ENCODE results near the gene FAM209B. TPM values are rescaled to one million over a fixed set of nuclear protein-coding genes. Genes with fewer than 3 reads are reported as not detected.
"Not testable (repeated sequence)": the region's sequence is repeated elsewhere in the genome, so short reads cannot be mapped to it uniquely, and the experiment has no call there.

FAM209B gene, protein sequence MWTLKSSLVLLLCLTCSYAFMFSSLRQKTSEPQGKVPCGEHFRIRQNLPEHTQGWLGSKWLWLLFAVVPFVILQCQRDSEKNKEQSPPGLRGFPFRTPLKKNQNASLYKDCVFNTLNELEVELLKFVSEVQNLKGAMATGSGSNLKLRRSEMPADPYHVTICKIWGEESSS
- total RNA-seq: not detected

DNA sequence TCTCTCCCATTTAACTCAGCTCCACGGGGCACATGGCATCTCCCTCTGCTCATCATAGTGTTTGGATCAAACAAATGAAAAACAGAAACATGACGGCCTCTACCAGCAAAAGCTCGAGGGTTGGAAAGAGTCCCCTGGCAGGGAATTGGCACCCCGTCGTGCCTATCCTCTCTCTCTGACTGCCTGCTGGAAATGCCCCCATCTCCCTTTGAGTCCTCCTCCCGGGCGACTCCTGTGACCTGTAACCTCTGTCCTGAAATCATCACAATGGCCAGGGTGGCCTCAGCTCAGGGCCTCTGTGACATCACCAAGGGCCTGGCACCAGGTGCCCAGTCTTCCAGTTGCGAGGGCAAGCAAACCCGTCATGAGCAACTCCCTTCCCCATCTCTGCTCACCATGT, at the start of gene FAM209B:
Gene FAM209B (plus strand): TSS at position 301 of the 400 bp plus-strand sequence. CDS start 96 bp downstream, at position 397.
- not testable (repeated sequence) for DNase-seq

DNA sequence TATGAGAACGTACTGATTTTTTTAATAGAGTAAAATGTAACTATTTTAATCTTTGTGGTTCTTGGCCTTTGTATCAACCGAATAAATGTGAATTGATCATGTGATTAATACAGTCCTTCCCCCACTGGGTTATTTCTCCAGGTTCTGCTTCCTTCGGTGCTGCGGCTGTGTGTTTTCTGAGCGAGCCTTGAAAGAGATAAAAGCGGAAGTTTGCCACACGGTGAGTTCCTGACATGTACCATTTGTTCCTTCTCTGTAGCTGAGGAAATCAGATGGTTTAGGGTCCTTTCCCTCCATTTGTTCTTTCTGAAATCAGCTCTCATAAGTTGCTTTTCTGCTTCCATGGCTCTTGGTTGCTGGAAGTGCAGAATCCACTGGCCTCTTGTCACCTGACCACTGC, 49.1 kb upstream of the FAM209B start:
- no peak for DNase-seq

DNA sequence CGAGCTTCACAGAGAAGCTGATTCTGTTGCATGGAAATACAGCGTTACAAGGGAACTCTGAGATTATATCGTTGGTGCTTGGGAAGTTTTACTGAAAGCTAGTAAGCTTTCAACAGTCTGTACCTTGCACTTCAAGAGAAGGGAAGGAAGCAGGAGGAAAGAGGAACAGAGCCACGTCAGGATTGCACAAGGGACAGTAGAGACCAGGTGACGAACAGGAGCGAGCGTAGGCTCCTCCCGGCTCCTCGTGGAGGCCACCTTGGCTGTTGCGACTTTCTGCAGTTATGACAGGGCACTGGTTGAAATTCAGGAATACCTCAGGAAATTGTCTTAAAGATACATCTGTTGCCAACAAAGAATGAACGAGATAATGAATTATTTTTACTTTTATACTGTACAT, 45.8 kb upstream of the FAM209B start:
- DNase-seq: no peak

DNA sequence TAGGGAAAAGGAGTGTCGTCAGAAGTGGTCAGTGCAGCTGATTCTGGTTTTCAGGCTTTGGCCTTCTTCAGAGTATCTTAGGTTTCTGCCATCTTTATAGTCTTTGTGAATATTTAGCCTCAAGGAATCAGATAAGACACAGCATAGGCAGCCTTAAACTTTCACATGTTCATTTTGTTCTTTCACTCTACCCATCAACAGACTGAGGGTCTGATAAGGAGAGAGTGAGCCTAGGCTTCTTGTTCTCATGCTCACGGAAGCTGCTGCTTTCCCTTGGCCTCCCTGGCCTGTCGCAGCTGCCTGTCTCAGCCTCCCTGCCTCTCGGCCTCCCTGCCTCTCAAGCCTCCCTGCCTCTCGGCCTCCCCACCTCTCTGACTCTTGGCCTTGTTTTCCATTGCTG, 44.5 kb upstream of the FAM209B start:
- DNase-seq: no peak

DNA sequence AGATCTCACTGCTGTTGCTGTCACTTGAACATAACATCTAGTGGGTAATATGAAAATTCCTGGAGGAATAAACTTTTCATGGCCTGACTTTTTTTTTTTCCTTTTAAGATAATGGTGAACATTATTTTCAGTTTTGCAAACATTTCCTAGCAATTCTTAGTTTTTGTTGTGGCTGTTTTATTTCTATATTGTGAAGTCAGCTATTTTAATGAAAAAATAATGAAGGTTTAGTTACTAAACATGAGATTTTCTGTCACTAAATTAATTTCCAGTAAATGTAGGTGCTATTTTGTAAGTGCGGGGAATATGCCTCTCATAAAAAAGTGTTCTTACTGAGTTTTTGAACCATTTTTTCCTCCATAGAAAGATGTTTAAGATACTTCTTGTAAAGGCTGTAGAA, 31.9 kb upstream of the FAM209B start:
- no peak for DNase-seq

DNA sequence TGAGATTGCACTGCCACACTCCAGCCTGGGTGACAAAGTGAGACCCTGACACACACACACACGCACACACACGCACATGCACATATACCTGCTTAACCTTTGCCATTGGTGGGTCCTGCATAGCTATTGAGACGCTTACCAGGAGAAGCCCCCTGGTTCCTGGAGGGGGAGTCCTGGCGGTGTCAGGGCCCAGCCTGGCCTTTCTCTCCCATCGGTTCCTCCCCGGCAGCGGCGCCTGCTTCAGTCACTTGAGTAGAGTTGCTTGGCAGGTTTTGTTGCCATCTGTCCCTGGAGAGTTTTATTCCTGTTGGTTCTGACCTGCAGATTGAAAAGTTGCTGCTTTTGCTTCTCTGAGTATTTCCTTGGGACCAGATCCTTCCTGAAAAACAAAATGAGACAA, 29.1 kb upstream of the FAM209B start:
- DNase-seq: no peak

DNA sequence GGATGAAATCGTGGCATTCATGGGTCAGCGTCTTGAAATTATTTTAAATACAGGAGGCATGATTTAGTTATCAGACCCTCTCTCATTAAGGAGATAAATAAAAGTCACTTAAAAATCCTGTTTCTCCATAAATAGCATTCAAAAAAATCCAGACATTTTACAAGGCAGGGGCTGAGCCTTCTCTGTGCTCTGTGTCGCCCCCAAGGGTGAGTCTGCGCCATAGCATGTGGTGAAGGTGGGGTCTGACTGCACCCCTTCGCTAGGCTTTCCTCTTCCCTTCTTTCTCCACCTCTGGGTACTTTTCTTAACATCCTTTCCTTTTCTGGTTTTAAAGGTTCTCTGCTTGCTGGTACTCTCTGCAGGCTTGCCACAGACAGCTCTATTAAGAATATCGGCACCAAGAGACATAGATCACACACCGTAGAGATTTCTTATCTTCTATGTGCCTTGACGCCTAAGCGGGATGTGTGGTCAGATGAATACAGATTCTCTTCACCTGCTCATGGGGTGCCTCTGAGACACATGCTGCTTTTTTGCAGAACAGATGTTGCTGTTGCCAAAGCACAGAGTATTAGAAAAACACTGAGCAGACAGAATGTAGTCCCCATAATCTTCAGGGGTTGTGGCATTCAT, 28.6 kb upstream of the FAM209B start:
- no peak for DNase-seq

DNA sequence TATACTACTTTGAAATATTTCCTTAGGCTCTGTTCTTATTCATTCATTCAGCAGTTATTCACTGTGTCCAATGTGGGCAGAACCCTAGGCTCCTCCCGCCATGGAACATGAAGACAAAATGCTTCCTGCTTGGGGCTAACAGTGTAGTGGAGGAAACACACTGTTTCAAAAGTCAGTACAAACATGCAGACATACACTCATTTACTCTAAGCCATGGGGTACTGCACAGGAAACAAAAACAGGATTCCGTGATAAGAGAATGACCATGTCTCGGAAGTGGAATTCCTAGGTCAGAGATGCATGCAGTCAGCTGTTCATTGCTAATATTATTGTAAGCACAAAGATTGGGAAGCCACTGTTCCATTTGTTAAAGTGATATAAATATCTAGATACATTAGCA, 26.9 kb upstream of the FAM209B start:
- DNase-seq: no peak

DNA sequence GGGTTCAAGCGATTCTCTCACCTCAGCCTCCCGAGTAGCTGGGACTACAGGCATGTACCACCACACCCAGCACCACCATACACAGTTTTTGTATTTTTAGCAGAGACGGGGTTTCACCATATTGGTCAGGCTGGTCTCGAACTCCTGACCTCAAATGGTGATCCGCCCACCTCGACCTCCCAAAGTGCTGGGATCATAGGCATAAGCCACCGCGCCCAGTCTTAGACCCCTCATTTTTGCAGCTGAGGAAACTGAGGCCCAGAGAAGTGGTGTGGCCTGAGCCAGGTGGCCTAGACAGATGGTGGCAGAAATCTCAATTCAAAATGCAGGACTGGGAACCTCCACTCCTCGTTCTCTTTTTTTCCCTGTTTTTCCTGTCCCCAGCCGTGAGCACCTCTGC, 21.1 kb upstream of the FAM209B start:
- DNase-seq: no peak

DNA sequence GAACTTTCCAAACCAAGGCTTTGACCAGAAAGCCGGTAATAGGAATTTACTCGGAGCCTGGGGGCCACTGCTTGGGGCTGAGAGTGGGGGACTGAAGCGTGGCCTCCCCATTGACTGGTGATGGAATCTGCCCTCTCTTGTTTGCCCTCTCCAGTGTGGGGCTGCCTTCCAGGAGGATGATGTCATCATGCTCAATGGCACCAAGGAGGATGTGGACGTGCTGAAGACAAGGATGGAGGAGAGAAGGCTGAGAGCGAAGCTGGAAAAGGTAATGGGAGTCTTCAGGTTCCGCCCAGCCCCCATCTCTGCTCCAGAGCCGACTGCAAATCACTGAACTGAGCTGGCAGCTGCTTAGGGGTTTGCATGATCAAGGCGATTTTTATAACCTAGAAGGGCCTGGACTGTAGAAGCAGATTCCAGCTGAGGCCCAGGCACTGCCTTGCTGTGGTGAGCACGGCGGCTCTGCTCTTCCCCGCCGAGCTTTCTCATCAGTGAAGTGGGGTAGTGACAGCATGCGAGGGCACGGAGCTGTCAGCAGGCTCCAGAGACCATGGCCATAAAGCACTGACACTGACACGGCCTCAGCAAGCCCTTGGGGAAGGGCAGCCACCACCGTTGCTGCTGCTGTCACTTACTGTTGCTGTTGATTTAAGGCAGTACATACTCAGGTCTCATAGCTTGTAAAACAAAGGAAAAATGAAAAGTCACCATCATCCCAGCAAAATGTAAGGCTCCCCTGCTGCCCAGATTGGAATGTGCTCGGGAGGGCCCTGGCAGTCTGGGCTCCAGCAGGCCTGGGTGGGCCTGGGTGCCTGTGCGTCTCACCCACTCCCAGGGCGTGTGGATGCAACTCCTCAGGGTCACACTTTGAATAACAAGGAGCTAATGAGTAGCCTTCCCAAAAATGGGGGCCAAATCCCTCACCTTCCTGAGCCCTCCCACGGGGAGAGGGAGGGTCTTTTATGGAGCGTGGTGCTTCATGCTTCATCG, 19.6 kb upstream of the FAM209B start:
- no peak for DNase-seq

DNA sequence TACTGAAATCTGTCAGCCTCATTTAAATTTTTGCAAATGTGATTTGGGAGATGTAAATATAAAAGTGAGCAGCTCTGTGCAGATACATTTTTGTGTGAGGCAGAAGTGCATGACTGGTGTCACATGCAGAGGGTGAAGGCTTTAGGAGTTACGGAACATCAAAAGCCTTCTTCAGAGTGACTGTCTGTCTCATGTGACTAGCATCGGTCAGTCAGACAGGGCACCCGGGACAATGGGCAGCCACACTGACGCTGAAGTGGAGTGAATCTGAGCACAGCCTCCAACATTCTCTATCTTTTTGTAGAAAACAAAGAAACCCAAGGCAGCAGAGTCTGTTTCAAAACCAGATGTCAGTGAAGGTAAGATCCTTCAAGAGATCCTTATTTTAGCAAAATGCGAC, 16.4 kb upstream of the FAM209B start:
- DNase-seq: no peak

DNA sequence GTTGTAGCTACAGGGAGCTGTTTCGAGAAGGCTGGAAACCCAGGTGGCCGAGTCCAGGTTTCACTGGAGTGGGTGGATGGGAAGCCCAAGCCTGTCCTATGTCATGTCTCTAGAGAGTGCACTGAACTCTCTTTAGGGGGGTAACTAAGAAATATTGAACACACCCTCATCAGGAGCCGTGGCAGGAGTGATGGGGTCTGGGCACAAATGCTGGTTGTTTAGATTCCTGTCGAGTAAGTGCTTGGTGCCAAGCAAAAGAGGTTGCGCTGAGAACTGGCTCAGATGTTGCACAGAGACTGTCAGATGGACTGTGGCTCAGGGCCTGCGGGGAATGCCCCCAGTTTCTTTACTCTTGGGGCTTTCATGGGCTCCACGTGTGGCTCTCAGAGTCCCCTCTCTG, 15.8 kb upstream of the FAM209B start:
- no peak for DNase-seq

DNA sequence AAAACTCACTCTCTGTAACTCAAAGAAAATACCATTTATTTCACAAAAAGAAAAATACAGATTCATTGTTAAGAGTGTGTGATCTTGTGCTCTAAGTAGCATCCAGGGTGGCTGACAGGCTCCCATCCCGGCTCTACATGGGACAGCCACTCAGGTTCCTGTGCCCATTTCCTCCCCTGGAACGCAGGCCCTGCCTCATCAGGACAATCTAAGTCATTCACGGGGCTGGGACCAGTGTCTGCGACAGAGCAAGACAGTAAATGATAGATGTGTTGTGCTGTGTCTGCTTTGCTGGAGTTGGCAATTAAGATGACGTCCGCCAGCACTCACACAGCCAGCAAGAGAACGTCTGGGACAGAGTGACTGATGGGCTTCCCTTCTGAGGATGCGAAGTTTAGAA, 15.4 kb upstream of the FAM209B start:
- no peak for DNase-seq

DNA sequence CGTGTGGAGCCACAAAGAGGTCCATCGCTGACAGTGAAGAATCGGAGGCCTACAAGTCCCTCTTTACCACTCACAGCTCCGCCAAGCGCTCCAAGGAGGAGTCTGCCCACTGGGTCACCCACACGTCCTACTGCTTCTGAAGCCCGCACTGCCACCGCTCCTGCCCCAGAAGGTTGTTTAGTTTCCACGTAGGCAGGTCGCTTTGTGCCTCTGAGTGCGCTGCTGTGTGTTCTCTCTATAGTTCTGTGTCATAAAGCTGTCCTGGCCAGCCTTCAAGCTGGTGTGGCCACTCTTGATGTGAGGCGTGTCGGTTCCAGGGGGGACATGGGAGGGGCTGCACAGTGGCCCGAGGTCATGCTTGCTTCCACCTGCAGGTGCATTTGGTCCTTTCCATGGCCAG, 14.9 kb upstream of the FAM209B start:
- no peak for DNase-seq

DNA sequence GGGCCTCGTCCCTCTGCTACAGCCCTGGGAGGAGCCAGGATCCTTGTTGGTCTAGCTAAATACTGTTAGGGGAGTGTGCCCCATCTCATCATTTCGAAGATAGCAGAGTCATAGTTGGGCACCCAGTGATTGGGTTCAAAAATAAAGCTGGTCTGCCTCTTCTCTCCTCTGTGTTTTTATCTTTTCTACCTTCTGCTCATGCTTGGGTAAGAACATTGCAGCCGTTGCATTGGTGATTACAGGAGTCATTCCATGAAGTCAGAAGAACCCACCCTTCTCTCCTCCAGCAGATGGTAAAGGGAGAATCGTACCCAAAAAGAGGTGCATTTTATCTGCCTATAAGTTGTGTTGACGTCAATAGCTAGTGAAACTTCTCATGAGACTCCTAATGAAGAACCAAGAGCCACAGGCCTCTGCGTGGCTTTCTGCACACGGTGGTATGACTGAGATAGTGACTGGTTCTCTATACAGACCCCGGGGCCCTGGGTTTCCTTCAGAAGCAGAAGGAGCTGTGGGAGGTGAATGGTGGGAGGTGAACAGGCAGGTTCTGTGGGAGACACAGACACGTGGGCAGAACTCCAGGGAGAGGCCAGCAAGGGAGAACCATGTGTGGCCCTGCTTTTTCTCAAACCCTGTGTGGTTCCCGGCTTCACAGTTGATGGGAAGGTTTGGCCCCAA, 14.2 kb upstream of the FAM209B start:
- no peak for DNase-seq

DNA sequence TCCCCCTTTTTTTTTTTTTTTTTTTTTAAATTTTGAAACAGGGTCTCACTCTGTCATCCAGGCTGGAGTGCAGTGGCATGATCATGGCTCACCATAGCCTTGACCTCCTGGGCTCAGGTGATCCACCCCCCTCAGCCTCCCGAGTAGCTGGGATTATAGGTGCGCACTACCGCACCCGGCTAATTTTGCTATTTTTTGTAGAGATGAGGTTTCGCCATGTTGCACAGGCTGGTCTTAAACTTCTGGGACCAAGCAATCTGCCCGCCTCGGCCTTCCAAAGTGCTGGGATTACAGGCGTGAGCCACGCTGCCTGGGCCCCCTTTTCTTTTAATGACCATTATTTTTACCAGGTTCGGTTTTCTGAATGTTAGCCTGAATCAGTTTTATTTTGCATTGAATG, 13.5 kb upstream of the FAM209B start:
- DNase-seq: no peak

DNA sequence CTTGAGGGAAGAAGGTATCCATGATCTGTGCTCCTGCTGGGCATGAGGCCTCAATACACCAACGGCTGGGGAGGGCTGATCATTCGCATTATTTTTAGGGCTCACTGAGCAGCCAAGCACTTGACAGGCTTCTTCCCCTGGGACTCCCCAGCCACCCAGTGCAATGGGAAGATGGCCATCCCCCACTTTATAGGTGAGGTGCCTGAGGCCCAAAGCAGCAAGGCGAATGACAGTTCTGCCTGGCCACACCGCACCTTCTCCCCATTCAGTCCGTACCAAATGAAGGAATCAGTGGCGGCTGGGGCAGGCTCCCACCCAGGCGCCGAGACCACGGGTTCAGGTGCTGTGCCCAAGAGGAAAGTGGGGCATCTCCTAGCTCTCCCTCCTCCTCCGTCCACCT, 12.9 kb upstream of the FAM209B start:
- DNase-seq: no peak

DNA sequence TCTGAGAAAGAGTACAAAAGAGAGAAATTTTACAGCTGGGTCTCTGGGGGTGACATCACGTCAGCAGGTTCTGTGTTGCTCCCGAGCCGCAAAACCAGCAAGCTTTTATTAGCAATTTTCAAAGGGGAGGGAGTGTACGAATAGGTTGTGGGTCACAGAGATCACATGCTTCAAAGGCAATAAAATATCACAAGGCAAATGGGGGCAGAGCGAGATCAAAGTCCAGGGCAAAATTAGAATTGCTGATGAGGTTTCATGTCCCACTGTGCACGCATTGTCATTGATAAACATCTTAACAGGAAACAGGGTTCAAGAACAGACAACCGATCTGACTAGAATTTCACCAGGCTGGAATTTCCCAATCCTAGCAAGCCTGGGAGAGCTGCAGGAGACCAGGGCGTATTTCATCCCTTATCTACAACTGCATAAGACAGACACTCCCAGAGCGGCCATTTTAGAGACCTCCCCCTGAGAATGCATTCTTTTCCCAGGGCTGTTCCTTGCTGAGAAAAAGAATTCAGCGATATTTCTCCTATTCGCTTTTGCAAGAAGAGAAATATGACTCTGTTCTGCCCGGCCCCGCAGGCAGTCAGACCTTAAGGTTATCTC, 12.2 kb upstream of the FAM209B start:
- not testable (repeated sequence) for DNase-seq

DNA sequence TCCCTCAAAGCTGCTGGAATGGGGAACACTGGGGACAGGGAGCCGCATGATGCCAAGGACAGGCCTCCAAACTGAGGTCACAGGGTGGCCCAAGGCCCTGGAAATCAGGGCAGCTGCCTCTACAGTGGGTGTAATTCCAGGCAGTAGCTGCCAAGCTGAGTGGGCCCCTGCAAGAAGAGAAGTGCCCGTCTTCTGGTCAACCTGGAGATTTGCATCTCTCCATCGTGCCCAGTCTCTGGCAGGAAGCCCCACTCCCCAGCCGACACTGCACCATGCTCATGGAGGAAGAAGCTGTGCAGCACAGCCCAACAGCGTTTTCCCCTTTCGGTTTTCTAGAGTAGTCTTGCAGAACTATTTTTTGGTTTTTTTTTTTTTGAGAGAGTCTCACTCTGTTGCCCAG, 10.7 kb upstream of the FAM209B start:
- DNase-seq: no peak

DNA sequence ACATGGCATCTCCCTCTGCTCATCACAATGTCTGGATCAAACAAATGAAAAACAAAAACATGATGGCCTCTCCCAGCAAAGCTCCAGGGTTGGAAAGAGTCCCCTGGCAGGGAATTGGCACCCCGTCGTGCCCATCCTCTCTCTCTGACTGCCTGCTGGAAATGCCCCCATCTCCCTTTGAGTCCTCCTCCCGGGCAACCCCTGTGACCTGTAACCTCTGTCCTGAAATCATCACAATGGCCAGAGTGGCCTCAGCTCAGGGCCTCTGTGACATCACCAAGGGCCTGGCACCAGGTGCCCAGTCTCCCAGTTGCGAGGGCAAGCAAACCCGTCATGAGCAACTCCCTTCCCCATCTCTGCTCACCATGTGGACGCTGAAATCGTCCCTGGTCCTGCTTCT, 8.6 kb upstream of the FAM209B start, which contains the start of gene FAM209A:
Gene FAM209A (plus strand): TSS at position 301 of the 400 bp plus-strand sequence. CDS start 65 bp downstream, at position 366.
- not testable (repeated sequence) for DNase-seq

DNA sequence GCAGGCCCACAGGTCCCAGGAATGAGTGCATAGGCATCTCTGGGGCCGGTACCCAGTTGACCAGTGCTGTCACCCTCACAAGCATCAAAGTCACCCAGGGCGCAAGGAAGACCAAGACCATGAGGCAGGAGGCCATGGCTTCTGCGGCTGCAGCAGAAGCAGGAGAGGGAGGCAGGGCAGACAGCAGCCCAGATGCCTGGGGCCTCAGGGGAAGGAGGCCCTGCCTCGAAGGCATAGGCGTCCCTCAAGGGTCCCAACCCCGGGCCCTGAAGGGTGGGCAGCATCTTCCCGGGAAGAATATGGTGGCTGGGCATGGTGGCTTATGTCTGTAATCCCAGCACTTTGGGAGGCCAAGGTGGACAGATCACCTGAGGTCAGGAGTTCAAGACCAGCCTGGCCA, 5.5 kb upstream of the FAM209B start:
- no peak for DNase-seq

DNA sequence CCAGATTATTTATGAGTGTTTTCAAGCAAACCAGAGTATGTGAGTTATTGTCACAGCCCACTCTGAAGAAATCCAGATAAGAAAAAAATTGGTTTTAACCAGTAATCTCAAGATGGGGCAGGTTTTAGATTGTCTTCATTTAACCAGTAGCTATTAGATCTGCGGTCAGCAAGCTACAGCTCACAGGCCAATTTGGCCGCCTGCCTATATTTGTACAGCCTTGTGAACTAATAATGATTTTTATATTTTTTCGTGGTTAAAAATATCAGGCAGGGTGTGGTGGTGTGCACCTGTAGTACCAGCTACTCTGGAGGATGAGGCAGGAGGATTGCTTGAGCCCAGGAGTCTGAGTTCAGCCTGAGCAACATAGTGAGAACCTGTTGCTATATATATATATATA, 5.0 kb downstream of the FAM209B start:
- no peak for DNase-seq

DNA sequence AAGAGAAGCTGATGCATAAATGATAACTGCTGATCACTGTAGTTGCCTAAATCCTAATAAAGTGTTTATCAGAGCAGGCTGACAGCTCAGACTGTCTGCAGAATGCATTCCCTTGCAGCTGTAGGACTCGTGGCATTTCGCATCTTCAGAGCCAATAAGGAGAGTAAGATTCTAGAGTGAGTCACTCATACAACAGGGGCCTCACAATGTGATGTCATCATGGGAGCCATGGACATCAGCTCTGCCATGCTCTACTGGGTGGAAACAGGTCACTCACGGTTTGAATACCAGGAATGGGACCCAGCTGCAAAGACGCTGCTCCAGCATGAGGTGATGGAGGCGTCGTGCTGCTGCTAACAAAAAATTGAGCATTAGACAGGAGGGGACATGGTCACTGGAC, 7.4 kb downstream of the FAM209B start:
- no peak for DNase-seq

Measured in effector CD4-positive, alpha-beta T cell (primary cell).